Smooth muscle cell of bladder (primary cell): ENCODE measurements around the gene ETDB. TPM values are rescaled to one million over a fixed set of nuclear protein-coding genes. Genes with fewer than 3 reads are reported as not detected.

Experiments used
- total RNA-seq: library from RNA; depleted of rRNA; stranded (reverse); fragments of >200 nt; gene quantifications from 2 replicates; pipeline ENCODE4 v1.2.3, GENCODE V29; 2014

The ETDB gene
- total RNA-seq, result not detected in 2 replicates

DNA sequence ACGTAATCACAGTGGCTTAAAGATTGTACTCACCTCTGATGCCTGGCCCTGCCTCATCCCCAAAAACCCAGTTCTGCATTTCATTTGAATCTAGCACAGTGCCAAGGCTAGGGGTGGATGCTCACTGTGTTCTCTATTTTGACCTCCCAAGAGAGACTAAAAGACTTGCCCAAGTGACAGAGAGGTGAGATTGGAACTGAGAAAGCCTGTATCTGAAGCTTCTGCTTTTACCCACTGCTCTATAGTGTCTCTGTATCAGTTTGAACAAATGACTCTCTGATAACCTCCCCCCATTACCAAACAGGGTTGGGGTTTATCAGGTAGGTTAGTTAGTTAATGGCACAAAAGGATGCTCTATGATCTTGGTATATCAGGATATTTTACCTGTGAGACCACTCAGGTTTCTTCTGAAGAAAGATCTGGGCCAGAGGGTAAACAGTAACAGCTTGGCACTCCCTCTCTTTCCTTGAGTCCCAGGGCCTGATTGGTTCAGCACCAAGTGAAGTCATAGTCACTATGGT lies at the start of gene ETDB:
TSS of gene ETDB (minus strand) at position 471 of the 521 bp plus-strand sequence. CDS start 1,265 bp downstream, outside the sequence.

Other genes with a start within 250 kb of the ETDB start
- gene MOSPD1, start 205.3 kb downstream of the ETDB start, total RNA-seq, result 72.8 and 121 TPM in 2 replicates
- gene SMIM10, start 129.5 kb downstream of the ETDB start, total RNA-seq, result 6.4 and 7.8 TPM in 2 replicates
- 4.3 and 5.5 TPM in 2 replicates for gene RTL8B, start 98.0 kb downstream of the ETDB start, total RNA-seq
- 29.8 and 30.2 TPM in 2 replicates for gene RTL8C, start 88.2 kb downstream of the ETDB start, total RNA-seq
- gene RTL8A, start 68.4 kb downstream of the ETDB start, total RNA-seq, result 2.6 and 3.3 TPM in 2 replicates
- 1.6 and 2.8 TPM in 2 replicates for gene SMIM10L2B, start 21.8 kb downstream of the ETDB start, total RNA-seq
- not detected in 2 replicates for gene CT55, start 50.9 kb upstream of the ETDB start, total RNA-seq
- gene ETDA, start 131.5 kb upstream of the ETDB start, total RNA-seq, result not detected in 2 replicates
- gene ETDC, start 189.0 kb upstream of the ETDB start, total RNA-seq, result not detected in 2 replicates
- gene ZNF75D, start 223.6 kb upstream of the ETDB start, total RNA-seq, result 7.1 and 7.5 TPM in 2 replicates
- gene ZNF449, start 224.3 kb upstream of the ETDB start, total RNA-seq, result 8.0 and 8.2 TPM in 2 replicates